ENCODE results near the gene SERPINE1.
"Not testable (repeated sequence)": the region's sequence is repeated elsewhere in the genome, so short reads cannot be mapped to it uniquely, and the experiment has no call there.

SERPINE1 gene

GRCh38 chr7:101128040-101128834, 1.3 kb downstream of the SERPINE1 start:
- TF ChIP-seq ZNF600 (tag by site-specific recombination; IDR thresholded peaks at IDR 0.05) (peak; percentile 43; the same call in 1 of the 2 replicates), ZNF423 (tag by site-specific recombination; IDR thresholded peaks at IDR 0.05) (no peak), ZIC2 (tag by site-specific recombination; IDR thresholded peaks at IDR 0.05) (peak; percentile 74)
- H3K36me3 ChIP-seq (ENCODE audit: control insufficient read depth in 2 of 2, insufficient read depth in 1 of 2, low read length in 2 of 2) = no peaks in the 10 kb centered on the region
- no peak overlapping the region for H3K27ac ChIP-seq (ENCODE audit: extremely low read depth, low read depth, low read length)
- H3K4me1 ChIP-seq (ENCODE audit: control insufficient read depth, insufficient read depth, low read length) = no peaks in the 10 kb centered on the region; the same call in 1 of the 2 replicates
- no peak overlapping the region for H3K4me3 ChIP-seq (ENCODE audit: low read depth, low read length)
- POLR2A ChIA-PET = no interaction called here
- no peaks in the 10 kb centered on the region for H3K9me3 ChIP-seq (ENCODE audit: control insufficient read depth, insufficient read depth, low read depth, low read length)
- CTCF ChIA-PET = interaction anchor here (0.5 to 6.7 kb wide), 5 partner anchors 9 to 89 kb away, joined by 3 to 37 read pairs (median 4); partner anchors contain the start of gene PLOD3

GRCh38 chr7:101129603-101130117, 2.8 kb downstream of the SERPINE1 start:
- ChIA-PET POLR2A (interaction anchor here (0.6 kb wide), 2 partner anchors 164 to 1160 kb away, joined by 3 to 5 read pairs; no protein-coding TSS in a partner anchor), CTCF (interaction anchor here (0.6 to 1.6 kb wide), 3 partner anchors 9 to 252 kb away, joined by 3 to 4 read pairs (median 3); no protein-coding TSS in a partner anchor)
- Histone ChIP-seq H3K4me1 (ENCODE audit: control insufficient read depth, insufficient read depth, low read length) (peaks cover 2% of the 10 kb centered on the region; the same call in 1 of the 2 replicates), H3K4me3 (ENCODE audit: low read depth, low read length) (no peak overlapping the region), H3K36me3 (ENCODE audit: control insufficient read depth in 2 of 2, insufficient read depth in 1 of 2, low read length in 2 of 2) (no peaks in the 10 kb centered on the region), H3K9me3 (ENCODE audit: control insufficient read depth, insufficient read depth, low read depth, low read length) (no peaks in the 10 kb centered on the region), H3K27ac (ENCODE audit: extremely low read depth, low read depth, low read length) (no peak overlapping the region)
- TF ChIP-seq ZNF518A (tag by site-specific recombination; conservative IDR thresholded peaks at IDR 0.05; ENCODE audit: low read depth) = no peak
- TF ChIP-seq ZNF391 (tag by site-specific recombination; IDR thresholded peaks at IDR 0.05; ENCODE audit: borderline replicate concordance, low read depth) = no peak
- no peak for TF ChIP-seq PBX3 (CRISPR knock-in tag; IDR thresholded peaks at IDR 0.05)
- no peak for TF ChIP-seq KLF8 (tag by site-specific recombination; IDR thresholded peaks at IDR 0.05)
- no peak for TF ChIP-seq ZNF223 (tag by site-specific recombination; IDR thresholded peaks at IDR 0.05)

GRCh38 chr7:101132626-101133600, 6.0 kb downstream of the SERPINE1 start:
- H3K36me3 ChIP-seq (ENCODE audit: control insufficient read depth in 2 of 2, insufficient read depth in 1 of 2, low read length in 2 of 2); H3K9me3 ChIP-seq (ENCODE audit: control insufficient read depth, insufficient read depth, low read depth, low read length); H3K4me3 ChIP-seq (ENCODE audit: low read depth, low read length); H3K4me1 ChIP-seq (ENCODE audit: control insufficient read depth, insufficient read depth, low read length); H3K27ac ChIP-seq (ENCODE audit: extremely low read depth, low read depth, low read length): not testable (repeated sequence)
- peak; percentile 49 for TF ChIP-seq PRDM10 (tag by site-specific recombination; IDR thresholded peaks at IDR 0.05)
- TF ChIP-seq ZSCAN4 (tag by site-specific recombination; IDR thresholded peaks at IDR 0.05) = 0 out of 2 replicates have a peak, but pooled peaks have one; percentile 12
- ChIA-PET CTCF (interaction anchor here (0.8 to 3.0 kb wide), 3 partner anchors 11 to 36 kb away, joined by 3 to 19 read pairs (median 4); no protein-coding TSS in a partner anchor), POLR2A (interaction anchor here (0.6 kb wide), 1 partner anchor 32 kb away, joined by 6 read pairs; no protein-coding TSS in a partner anchor)

All from HEK293 (cell line).